IPS-20b (cell line): ENCODE measurements around the gene CCDC71L.
A peak's percentile ranks its signal among the peaks of the same experiment; 100 is the strongest.

Source experiments
- H3K27ac ChIP-seq: one replicate; pipeline ENCODE4 v1.5.1; 2013; ENCODE audit warnings: low read length
- H3K27me3 ChIP-seq: 2 replicates; pipeline ENCODE4 v1.6.1; 2013; ENCODE audit warnings: mild to moderate bottlenecking, low read length, inconsistent platforms; ENCODE audit not compliant: insufficient read depth
- H3K36me3 ChIP-seq: 2 replicates; pipeline ENCODE4 v1.6.1; 2013; ENCODE audit warnings: low read depth, mild to moderate bottlenecking, inconsistent platforms, low read length, moderate library complexity; ENCODE audit not compliant: insufficient read depth
- H3K4me1 ChIP-seq: 2 replicates; pipeline ENCODE4 v1.6.1; 2013; ENCODE audit warnings: mild to moderate bottlenecking, control low read depth, inconsistent platforms, low read length, moderate library complexity; ENCODE audit not compliant: insufficient read depth
- H3K4me3 ChIP-seq: 2 replicates; pipeline ENCODE4 v1.5.1; 2013; ENCODE audit warnings: mild to moderate bottlenecking, low read length, inconsistent platforms
- H3K9ac ChIP-seq: 2 replicates; pipeline ENCODE4 v1.6.1; 2013; ENCODE audit warnings: low read depth, mild to moderate bottlenecking, inconsistent platforms, low read length, moderate library complexity
- H3K9me3 ChIP-seq: 2 replicates; pipeline ENCODE4 v1.6.1; 2013; ENCODE audit warnings: mild to moderate bottlenecking, low read depth, low read length, inconsistent platforms; ENCODE audit not compliant: insufficient read depth

CCDC71L gene

DNA sequence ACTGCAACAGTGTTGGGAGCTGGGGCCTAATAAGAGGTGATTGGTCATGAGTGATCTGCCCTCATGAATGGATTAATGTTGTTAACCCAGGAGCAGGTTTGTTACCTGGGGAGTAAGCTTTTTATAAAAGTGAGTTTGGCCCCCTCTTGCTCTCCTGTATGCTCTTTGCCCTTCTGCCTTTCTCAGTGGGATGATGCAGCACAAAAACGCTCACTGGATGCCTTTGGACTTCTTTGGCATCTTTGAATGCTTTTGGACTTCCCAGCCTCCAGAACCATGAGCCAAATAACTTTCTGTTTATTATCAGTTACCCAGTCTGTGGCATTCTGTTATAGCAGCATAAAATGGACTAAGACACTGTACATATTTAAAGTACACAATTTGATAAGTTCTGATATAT is 48.5 kb downstream of the CCDC71L start:
- H3K9me3 ChIP-seq = no peaks in the 10 kb centered on the region
- no peak overlapping the region for H3K4me3 ChIP-seq
- H3K4me1 ChIP-seq = no peaks in the 10 kb centered on the region
- H3K27me3 ChIP-seq = no peaks in the 10 kb centered on the region
- no peaks in the 10 kb centered on the region for H3K36me3 ChIP-seq
- no peak overlapping the region for H3K9ac ChIP-seq
- H3K27ac ChIP-seq = no peak overlapping the region

- no peak overlapping the region for H3K27ac ChIP-seq
These were observed 49.0 kb downstream of the CCDC71L start for GRCh38 chr7:106611911-106612310.

DNA sequence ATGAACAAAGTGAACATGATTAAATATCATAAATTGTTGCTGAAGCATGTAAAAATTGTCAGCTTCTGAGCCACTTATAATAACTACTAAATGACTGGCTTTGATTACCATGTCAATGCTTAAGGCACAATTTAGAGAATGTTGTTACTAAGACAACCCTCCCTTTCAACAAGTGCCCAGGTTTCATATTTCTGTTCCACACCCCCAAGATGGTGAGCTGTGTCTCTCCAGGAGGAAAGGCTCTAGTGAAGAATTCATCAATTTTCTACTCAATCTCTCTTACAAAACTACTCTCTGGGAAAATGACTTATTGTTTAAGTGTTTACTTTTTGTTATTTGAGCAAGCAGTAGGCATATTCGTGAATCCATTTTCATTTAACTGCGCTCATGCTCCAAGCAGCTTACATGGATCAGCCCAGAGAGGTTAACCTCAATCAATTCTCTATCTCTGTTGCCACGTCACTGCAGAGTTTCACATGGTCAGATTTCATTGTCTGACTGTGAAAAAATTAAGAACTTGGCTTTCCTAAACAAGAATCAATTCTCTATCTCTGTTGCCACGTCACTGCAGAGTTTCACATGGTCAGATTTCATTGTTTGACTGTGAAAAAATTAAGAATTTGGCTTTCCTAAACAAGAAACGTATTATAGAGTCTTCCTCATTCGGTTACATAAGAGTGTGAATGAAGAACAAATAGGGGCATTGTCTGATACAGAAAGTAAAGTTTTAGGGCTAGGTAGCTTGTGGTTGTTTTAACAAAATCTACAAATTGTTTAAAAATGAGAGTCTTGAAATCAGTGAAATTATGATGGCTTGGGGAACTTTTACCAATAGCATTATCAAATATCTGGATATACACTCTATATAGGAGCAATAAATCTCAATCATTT is 49.7 kb downstream of the CCDC71L start:
- Histone ChIP-seq H3K9me3 (no peaks in the 10 kb centered on the region), H3K36me3 (no peaks in the 10 kb centered on the region), H3K27ac (no peak overlapping the region), H3K9ac (no peak overlapping the region), H3K27me3 (no peaks in the 10 kb centered on the region), H3K4me1 (no peaks in the 10 kb centered on the region), H3K4me3 (0 out of 2 replicates have a peak overlapping the region, but pooled peaks have one; percentile 3)

More at GRCh38 chr7:106611911-106612310, 49.0 kb downstream of the CCDC71L start:
- Histone ChIP-seq H3K9ac (no peak overlapping the region), H3K27me3 (no peaks in the 10 kb centered on the region), H3K36me3 (no peaks in the 10 kb centered on the region), H3K4me3 (no peak overlapping the region), H3K9me3 (no peaks in the 10 kb centered on the region), H3K4me1 (no peaks in the 10 kb centered on the region)

GRCh38 chr7:106609416-106609815 is 51.5 kb downstream of the CCDC71L start:
- Histone ChIP-seq H3K27ac (no peak overlapping the region), H3K4me3 (no peak overlapping the region), H3K4me1 (no peaks in the 10 kb centered on the region), H3K27me3 (no peaks in the 10 kb centered on the region), H3K36me3 (no peaks in the 10 kb centered on the region), H3K9me3 (no peaks in the 10 kb centered on the region), H3K9ac (no peak overlapping the region)

DNA sequence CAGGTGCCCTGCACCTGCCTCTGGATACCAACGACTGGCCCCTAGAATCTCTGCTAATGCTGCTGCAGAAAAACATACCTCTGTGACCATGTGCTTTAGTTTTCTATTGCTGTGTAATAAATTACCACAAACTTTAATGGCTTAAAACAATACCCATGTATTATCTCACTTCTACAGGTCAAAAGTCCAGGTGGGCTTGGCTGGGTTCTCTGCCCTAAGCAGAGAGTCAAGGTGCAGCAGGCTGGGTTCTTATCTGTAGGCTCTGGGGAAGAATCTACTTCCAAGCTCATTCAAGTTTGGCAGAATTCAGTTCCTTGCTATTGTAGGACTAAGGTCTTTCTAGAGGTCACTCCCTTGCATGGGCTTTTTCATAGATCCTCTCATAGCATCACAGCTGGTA is 52.3 kb downstream of the CCDC71L start:
- Histone ChIP-seq H3K4me3 (no peak overlapping the region), H3K27me3 (no peaks in the 10 kb centered on the region), H3K36me3 (no peaks in the 10 kb centered on the region), H3K9ac (no peak overlapping the region), H3K27ac (no peak overlapping the region), H3K4me1 (no peaks in the 10 kb centered on the region), H3K9me3 (no peaks in the 10 kb centered on the region)
